Left lung (tissue), 10 donors: ENCODE measurements around the gene HORMAD2. TPM values are rescaled to one million over a fixed set of nuclear protein-coding genes. Genes with fewer than 3 reads are reported as not detected.

Source experiments
- ATAC-seq: fragments of 200-7000 bp; cut with Tn5 transposase; one replicate; pipeline ENCODE4 v1.9.1; 2020; ENCODE audit warnings: moderate library complexity
- DNase-seq, 4 donors: peaks; one replicate each; pipeline ENCODE4 v3.0.0-alpha.2; 2013 to 2020
- H3K27ac ChIP-seq, 2 donors: fragments of 200-600 bp; sonication (generic) in 1 of 2; one replicate each; pipeline versions ENCODE4 v1.5.0 to v1.8.0; 2020 to 2021
- H3K27me3 ChIP-seq, 2 donors: fragments of 200-600 bp; sonication (generic) in 1 of 2; one replicate each; pipeline versions ENCODE4 v1.5.0 to v1.8.0; 2020 to 2021
- H3K36me3 ChIP-seq, 2 donors: fragments of 200-600 bp; sonication (generic) in 1 of 2; one replicate each; pipeline versions ENCODE4 v1.5.0 to v1.8.0; 2020 to 2021
- H3K4me1 ChIP-seq, 2 donors: fragments of 200-600 bp; one replicate each; pipeline ENCODE4 v1.8.0; 2021
- H3K4me3 ChIP-seq, 2 donors: fragments of 200-600 bp; sonication (generic) in 1 of 2; one replicate each; pipeline versions ENCODE4 v1.5.0 to v1.8.0; 2020 to 2021; ENCODE audit warnings: mild to moderate bottlenecking in 1 of 2
- H3K9me3 ChIP-seq, 2 donors: fragments of 200-600 bp; sonication (generic) in 1 of 2; one replicate each; pipeline versions ENCODE4 v1.5.0 to v1.8.0; 2020 to 2021
- CTCF ChIP-seq, 2 donors: fragments of 200-600 bp; sonication (generic) in 1 of 2; IDR thresholded peaks; one replicate each; pipeline versions ENCODE4 v1.5.0 to v1.8.0; 2021; ENCODE audit warnings: antibody characterized with exemption in 2 of 2
- intact Hi-C, 2 donors: fragments of 100-400 bp; cut with DNase I; formaldehyde crosslinking; loops; one replicate each; pipeline versions ENCODE4 v1.11.2 to v1.14.2; 2022
- polyA plus RNA-seq, 6 donors: library from polyadenylated mRNA; unstranded; fragments of 120-200 nt; gene quantifications; one replicate each; pipeline ENCODE4 v1.2.1, GENCODE V29; 2013; ENCODE audit not compliant: insufficient read length in 6 of 6
- total RNA-seq, 2 donors: library from RNA; stranded (reverse); fragmentation: NEBNext Ultra II Directional; extraction: Animal tissue kit (Norgen Biotek cat#: 25700); gene quantifications; one replicate each; pipeline ENCODE4 v1.2.1, GENCODE V29; 2021
- donor health status: DM: no; HTN: yes; CAD: no.
- donor health status: DM: no; HTN: no; CAD: no.

The HORMAD2 gene
- total and polyA plus RNA-seq, 8 donors = 0.13 to 0.74 (median 0.20) TPM; not detected in 2

- no peak for DNase-seq
- no peak overlapping the region for H3K27ac ChIP-seq
- no peak for ATAC-seq
- H3K36me3 ChIP-seq = no peaks in the 10 kb centered on the region
- intact Hi-C loops = no loop called here
- no peaks in the 10 kb centered on the region for H3K9me3 ChIP-seq
- no peak overlapping the region for H3K4me3 ChIP-seq
- peaks cover 6 to 24% of the 10 kb centered on the region in 2 donors for H3K4me1 ChIP-seq
- no peak for TF ChIP-seq CTCF (IDR thresholded peaks at IDR 0.05)
- no peaks in the 10 kb centered on the region for H3K27me3 ChIP-seq
Measured at GRCh38 chr22:30186510-30186909, 106.2 kb downstream of the HORMAD2 start.

GRCh38 chr22:30187094-30187493, 106.8 kb downstream of the HORMAD2 start:
- intact Hi-C loops = no loop called here
- H3K36me3 ChIP-seq = no peaks in the 10 kb centered on the region
- no peaks in the 10 kb centered on the region for H3K9me3 ChIP-seq
- H3K27ac ChIP-seq = no peak overlapping the region
- no peak for ATAC-seq
- no peak overlapping the region for H3K4me3 ChIP-seq
- H3K4me1 ChIP-seq = peaks cover 6 to 21% of the 10 kb centered on the region in 2 donors
- no peaks in the 10 kb centered on the region for H3K27me3 ChIP-seq
- TF ChIP-seq CTCF (IDR thresholded peaks at IDR 0.05) = no peak
- DNase-seq = no peak

- intact Hi-C loops = no loop called here
- TF ChIP-seq CTCF (IDR thresholded peaks at IDR 0.05) = no peak
- ATAC-seq (peak; percentile 46), DNase-seq (no peak)
- no peak overlapping the region for H3K27ac ChIP-seq
- no peaks in the 10 kb centered on the region for H3K9me3 ChIP-seq
- H3K36me3 ChIP-seq = no peaks in the 10 kb centered on the region
- H3K27me3 ChIP-seq = no peaks in the 10 kb centered on the region
- H3K4me1 ChIP-seq = peaks cover 6 to 24% of the 10 kb centered on the region in 2 donors
- H3K4me3 ChIP-seq = no peak overlapping the region
Measured at GRCh38 chr22:30187529-30188407, 107.5 kb downstream of the HORMAD2 start.

- Histone ChIP-seq H3K4me1 (peaks cover 6 to 36% of the 10 kb centered on the region in 2 donors), H3K27ac (no peak overlapping the region), H3K4me3 (no peak overlapping the region), H3K9me3 (no peaks in the 10 kb centered on the region), H3K27me3 (no peaks in the 10 kb centered on the region), H3K36me3 (no peaks in the 10 kb centered on the region)
- DNase-seq = no peak
- ATAC-seq = no peak
- TF ChIP-seq CTCF (IDR thresholded peaks at IDR 0.05) = no peak
- intact Hi-C loops = no loop called here
Measured at GRCh38 chr22:30188911-30189310, 108.6 kb downstream of the HORMAD2 start.

- no peak for ATAC-seq
- intact Hi-C loops = no loop called here
- H3K9me3 ChIP-seq = no peaks in the 10 kb centered on the region
Measured at GRCh38 chr22:30190574-30190973, 110.3 kb downstream of the HORMAD2 start.

More at GRCh38 chr22:30190574-30190973, 110.3 kb downstream of the HORMAD2 start:
- no peak for DNase-seq
- H3K27ac ChIP-seq = no peak overlapping the region
- no peak for TF ChIP-seq CTCF (IDR thresholded peaks at IDR 0.05)
- H3K4me3 ChIP-seq = no peak overlapping the region
- no peaks in the 10 kb centered on the region for H3K36me3 ChIP-seq
- no peaks in the 10 kb centered on the region for H3K27me3 ChIP-seq
- peaks cover 11 to 52% of the 10 kb centered on the region in 2 donors for H3K4me1 ChIP-seq
